Ishikawa (cell line): ENCODE data around the gene IL1A.

ENCODE experiments used
- CEBPB ChIP-seq: IDR thresholded peaks from 2 replicates; pipeline ENCODE4 v1.6.1; 2012
- CREB1 ChIP-seq: IDR thresholded peaks from 2 replicates; pipeline ENCODE4 v1.6.1; 2012; ENCODE audit warnings: low read depth
- EP300 ChIP-seq: IDR thresholded peaks from 2 replicates; pipeline ENCODE4 v1.6.1; 2012; ENCODE audit warnings: borderline replicate concordance
- MAX ChIP-seq: IDR thresholded peaks from 2 replicates; pipeline ENCODE4 v1.6.1; 2012
- NFIC ChIP-seq: IDR thresholded peaks from 2 replicates; pipeline ENCODE4 v1.6.1; 2012
- REST ChIP-seq: IDR thresholded peaks from 2 replicates; pipeline ENCODE4 v1.6.1; 2012; ENCODE audit warnings: low read depth, mild to moderate bottlenecking
- TAF1 ChIP-seq: IDR thresholded peaks from 2 replicates; pipeline ENCODE4 v1.6.1; 2012; ENCODE audit warnings: low read depth, mild to moderate bottlenecking
- TEAD4 ChIP-seq: IDR thresholded peaks from 2 replicates; pipeline ENCODE4 v1.6.1; 2012
- ZBTB7A ChIP-seq: IDR thresholded peaks from 2 replicates; pipeline ENCODE4 v1.6.1; 2012; ENCODE audit warnings: low read depth
- TF ChIP-seq, protein P1 (sequence below): IDR thresholded peaks from 2 replicates; pipeline ENCODE4 v1.6.1; 2012

- TF ChIP-seq CEBPB (no peak), EP300 (no peak), CREB1 (no peak), MAX (no peak), TAF1 (no peak), ZBTB7A (no peak), TEAD4 (no peak), NFIC (no peak), REST (no peak)
- TF ChIP-seq, protein P1, sequence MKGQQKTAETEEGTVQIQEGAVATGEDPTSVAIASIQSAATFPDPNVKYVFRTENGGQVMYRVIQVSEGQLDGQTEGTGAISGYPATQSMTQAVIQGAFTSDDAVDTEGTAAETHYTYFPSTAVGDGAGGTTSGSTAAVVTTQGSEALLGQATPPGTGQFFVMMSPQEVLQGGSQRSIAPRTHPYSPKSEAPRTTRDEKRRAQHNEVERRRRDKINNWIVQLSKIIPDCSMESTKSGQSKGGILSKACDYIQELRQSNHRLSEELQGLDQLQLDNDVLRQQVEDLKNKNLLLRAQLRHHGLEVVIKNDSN, result no peak
Measured at GRCh38 chr2:112730216-112730615, 54.1 kb downstream of the IL1A start.
